Measurements from ENCODE around the gene TPCN1.

DNA sequence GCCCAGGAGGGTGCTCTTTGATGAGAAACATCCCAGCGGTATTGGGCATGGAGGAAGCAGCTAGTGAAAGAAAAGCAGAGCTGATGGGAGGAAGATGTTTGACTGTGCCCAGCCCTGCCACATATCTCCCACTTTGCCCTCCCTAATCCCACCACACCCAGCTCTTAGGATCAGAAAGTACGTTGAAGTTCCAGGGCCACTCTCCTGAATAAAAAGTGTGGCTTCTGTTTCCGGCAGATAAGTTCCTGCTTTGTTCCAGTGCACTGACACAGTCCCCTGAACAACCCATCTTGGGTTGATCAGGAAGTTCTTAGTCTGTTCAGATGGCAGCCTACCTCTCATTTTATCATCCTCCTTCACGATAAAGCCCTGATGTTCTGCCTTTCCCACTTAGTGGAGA, 16.5 kb downstream of the TPCN1 start:
- TF ChIP-seq, protein P1, sequence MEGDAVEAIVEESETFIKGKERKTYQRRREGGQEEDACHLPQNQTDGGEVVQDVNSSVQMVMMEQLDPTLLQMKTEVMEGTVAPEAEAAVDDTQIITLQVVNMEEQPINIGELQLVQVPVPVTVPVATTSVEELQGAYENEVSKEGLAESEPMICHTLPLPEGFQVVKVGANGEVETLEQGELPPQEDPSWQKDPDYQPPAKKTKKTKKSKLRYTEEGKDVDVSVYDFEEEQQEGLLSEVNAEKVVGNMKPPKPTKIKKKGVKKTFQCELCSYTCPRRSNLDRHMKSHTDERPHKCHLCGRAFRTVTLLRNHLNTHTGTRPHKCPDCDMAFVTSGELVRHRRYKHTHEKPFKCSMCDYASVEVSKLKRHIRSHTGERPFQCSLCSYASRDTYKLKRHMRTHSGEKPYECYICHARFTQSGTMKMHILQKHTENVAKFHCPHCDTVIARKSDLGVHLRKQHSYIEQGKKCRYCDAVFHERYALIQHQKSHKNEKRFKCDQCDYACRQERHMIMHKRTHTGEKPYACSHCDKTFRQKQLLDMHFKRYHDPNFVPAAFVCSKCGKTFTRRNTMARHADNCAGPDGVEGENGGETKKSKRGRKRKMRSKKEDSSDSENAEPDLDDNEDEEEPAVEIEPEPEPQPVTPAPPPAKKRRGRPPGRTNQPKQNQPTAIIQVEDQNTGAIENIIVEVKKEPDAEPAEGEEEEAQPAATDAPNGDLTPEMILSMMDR (conservative IDR thresholded peaks at IDR 0.05): no peak
- no peak for TF ChIP-seq EZH2 (IDR thresholded peaks at IDR 0.05; ENCODE audit: low read depth)

All from PC-9 (cell line).